ENCODE data around the gene CALB2.

CALB2 gene

GRCh38 chr16:71429581-71429980 lies 71.1 kb downstream of the CALB2 start:
- no peak for DNase-seq

- DNase-seq = no peak
Measured at GRCh38 chr16:71430744-71431143, 72.2 kb downstream of the CALB2 start.

- no peak for DNase-seq
Measured at GRCh38 chr16:71431176-71431575, 72.7 kb downstream of the CALB2 start.

- no peak for DNase-seq
Measured at GRCh38 chr16:71431991-71432390, 73.5 kb downstream of the CALB2 start.

GRCh38 chr16:71432906-71433305 lies 74.4 kb downstream of the CALB2 start:
- DNase-seq = no peak

GRCh38 chr16:71436473-71436872 lies 78.0 kb downstream of the CALB2 start:
- no peak for DNase-seq

- DNase-seq = no peak
Measured at GRCh38 chr16:71439523-71439922, 81.0 kb downstream of the CALB2 start.

Data from activated naive CD4-positive, alpha-beta T cell treated with anti-CD3 and anti-CD28 coated beads, Interleukin-2, amount 50 U/mL, for 16 hours (primary cell).